D721Med (cell line): ENCODE results near the gene OTOR.

Experiments
- DNase-seq: peaks from one replicate; pipeline ENCODE4 v3.0.0; 2011; ENCODE audit warnings: low spot score; ENCODE audit not compliant: insufficient read length
- FAIRE-seq: peaks from 2 replicates; lab custom pipeline; 2011; peaks lifted over from hg19 to GRCh38; lab: Jason Lieb, UNC
- CTCF ChIP-seq: IDR thresholded peaks from 2 replicates; pipeline ENCODE4 v1.5.1; 2012; ENCODE audit warnings: mild to moderate bottlenecking, control low read depth; ENCODE audit not compliant: insufficient read depth; ENCODE audit errors: missing control alignments

OTOR gene

DNA sequence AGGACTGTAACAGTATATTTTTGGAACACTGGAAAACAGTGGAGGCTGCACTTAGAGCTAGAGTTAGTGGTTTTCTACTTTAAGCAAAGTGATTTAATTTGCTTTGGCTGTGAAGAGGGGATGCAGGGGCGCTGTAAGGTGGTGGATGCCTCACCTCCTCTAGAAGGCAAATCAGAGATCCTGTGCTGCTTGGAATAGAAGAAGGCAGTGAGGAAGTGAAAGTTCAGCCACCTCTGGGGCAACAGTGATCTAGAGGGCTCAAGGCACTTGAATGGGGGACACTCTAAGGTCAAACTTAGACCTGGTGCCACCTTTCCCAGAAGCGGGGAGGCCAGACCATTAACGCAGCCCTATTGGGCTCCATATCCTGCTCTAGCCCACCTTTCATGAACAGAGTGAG is 37.4 kb upstream of the OTOR start:
- FAIRE-seq (no peak), DNase-seq (no peak)
- no peak for TF ChIP-seq CTCF

DNA sequence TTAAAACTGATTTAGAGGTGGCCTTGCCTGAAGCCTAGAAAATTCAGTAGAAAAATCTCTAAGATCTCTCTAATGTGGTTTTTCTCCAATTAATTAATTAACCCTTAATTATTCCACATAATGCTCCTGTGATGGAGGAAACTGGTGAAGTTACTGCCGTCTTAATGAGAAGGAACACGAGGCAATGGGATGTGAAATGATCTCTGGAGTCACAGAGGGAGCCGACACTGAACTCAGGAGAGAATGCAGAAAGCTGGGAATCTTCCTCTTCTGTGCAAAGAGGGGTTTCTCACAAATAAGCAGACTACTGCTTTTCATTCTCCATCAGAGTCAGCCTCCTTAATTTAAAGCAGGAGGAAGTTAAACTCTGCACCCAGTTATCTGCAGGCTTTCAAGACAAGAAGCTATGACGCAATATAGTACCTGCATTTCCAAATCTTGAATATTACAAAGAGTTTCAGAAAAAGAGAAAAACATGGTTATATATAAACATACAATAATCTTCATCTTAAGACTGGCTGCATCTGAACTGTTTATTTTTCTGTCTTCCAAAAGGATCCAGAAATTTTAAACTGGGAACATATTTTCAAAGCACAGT is 36.4 kb upstream of the OTOR start:
- DNase-seq (no peak), FAIRE-seq (no peak)
- no peak for TF ChIP-seq CTCF

GRCh38 chr20:16712511-16712947 is 35.6 kb upstream of the OTOR start:
- FAIRE-seq (no peak), DNase-seq (no peak)
- no peak for TF ChIP-seq CTCF

DNA sequence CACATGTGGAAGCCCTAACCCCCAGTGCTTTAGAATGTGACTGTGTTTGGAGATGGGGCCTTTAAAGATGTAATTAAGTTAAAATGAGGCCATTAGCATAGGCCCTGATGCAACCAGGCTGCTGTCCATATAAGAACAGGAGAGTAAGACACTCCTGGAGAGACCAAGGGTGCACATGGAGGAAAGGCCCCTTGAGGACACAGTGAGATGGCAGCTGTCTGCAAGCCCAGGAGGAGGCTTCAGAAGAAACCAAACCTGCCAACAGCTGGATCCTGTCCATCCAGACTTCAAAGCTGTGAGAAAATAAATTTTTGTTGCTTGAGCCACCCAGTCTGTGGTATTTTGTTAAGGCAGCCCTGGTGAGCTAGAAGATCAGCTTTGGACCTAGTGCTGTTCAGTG is 35.1 kb upstream of the OTOR start:
- TF ChIP-seq CTCF: no peak
- DNase-seq: no peak
- no peak for FAIRE-seq

DNA sequence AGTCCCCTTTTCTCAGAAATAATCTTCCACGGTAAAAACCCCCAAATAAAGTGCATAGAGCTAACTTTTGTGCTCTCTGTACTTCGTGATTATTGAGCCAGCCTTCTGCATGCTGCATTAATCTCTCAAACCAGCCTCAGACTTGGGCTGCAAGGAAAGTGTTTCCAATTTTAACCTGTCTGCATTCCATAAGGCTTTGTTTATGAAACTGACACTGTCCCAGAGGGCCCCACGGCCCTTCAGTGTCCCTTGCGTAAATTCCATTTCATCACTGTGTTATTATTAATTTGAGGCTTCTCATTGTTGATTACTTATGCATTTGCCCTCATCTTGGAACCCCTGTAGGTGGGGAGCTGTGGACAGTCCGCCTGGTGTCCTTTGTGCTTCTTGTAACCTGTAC is 33.9 kb upstream of the OTOR start:
- no peak for FAIRE-seq
- DNase-seq: no peak
- TF ChIP-seq CTCF: no peak

DNA sequence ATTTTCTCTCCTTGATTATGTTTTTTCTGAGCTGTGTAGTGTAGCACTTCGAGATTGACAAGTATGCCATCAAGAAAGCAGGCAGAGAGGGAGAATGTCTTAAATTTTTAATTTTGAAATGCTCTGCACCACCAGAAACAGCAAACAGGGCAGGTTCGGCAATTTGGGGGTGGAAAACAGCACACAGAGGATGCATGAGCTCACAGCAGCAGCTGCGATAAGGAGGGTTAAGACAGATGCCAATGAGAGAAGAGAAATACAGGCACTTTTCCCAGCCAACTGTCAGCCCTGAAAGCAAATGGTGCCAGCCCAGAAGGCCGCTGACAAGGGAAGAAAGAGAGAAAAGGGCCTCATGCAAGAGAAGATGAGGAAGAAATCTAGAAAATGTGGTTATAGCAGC is 33.4 kb upstream of the OTOR start:
- no peak for TF ChIP-seq CTCF
- FAIRE-seq (no peak), DNase-seq (no peak)

GRCh38 chr20:16719421-16719820 is 28.7 kb upstream of the OTOR start:
- no peak for TF ChIP-seq CTCF
- FAIRE-seq (no peak), DNase-seq (no peak)
